A172 (cell line): ENCODE results near the gene ARID3A. TPM values are rescaled to one million over a fixed set of nuclear protein-coding genes. Genes with fewer than 3 reads are reported as not detected.

ENCODE experiments used
- DNase-seq: peaks from one replicate; pipeline ENCODE4 v3.0.0-alpha.2; 2015; ENCODE audit warnings: low spot score
- total RNA-seq: library from RNA; depleted of rRNA; stranded (reverse); fragments of >200 nt; shearing (Covaris generic); gene quantifications from 2 replicates; pipeline ENCODE4 v1.2.3, GENCODE V29; 2014

ARID3A gene
- total RNA-seq, 1 experiment from 2014 or later, result 4.4 TPM

- no peak for DNase-seq
Observed at GRCh38 chr19:1003283-1003682, 77.4 kb downstream of the ARID3A start.

GRCh38 chr19:1004204-1004802, 78.5 kb downstream of the ARID3A start:
- no peak for DNase-seq

GRCh38 chr19:1004803-1005664, 79.2 kb downstream of the ARID3A start:
- no peak for DNase-seq

GRCh38 chr19:1006711-1007398, 81.0 kb downstream of the ARID3A start:
- no peak for DNase-seq

- DNase-seq, result no peak
Observed at GRCh38 chr19:1007399-1008251, 81.8 kb downstream of the ARID3A start.

- DNase-seq, result no peak
Observed at GRCh38 chr19:1008268-1009040, 82.6 kb downstream of the ARID3A start.

- DNase-seq, result no peak
Observed at GRCh38 chr19:1009041-1009980, 83.5 kb downstream of the ARID3A start.

GRCh38 chr19:1009981-1010538, 84.2 kb downstream of the ARID3A start:
- DNase-seq, result no peak

GRCh38 chr19:1010586-1011510, 85.0 kb downstream of the ARID3A start:
- DNase-seq, result no peak

GRCh38 chr19:1011831-1012333, 86.0 kb downstream of the ARID3A start:
- no peak for DNase-seq

- DNase-seq, result no peak
Observed at GRCh38 chr19:1012334-1012733, 86.5 kb downstream of the ARID3A start.

- no peak for DNase-seq
Observed at GRCh38 chr19:1013218-1013617, 87.4 kb downstream of the ARID3A start.

GRCh38 chr19:1014161-1015060, 88.6 kb downstream of the ARID3A start:
- no peak for DNase-seq

- DNase-seq, result no peak
Observed at GRCh38 chr19:1015061-1015781, 89.4 kb downstream of the ARID3A start.

GRCh38 chr19:1015782-1016646, 90.2 kb downstream of the ARID3A start:
- DNase-seq, result no peak
